Measurements from ENCODE around the gene UGDH.

- no peak for TF ChIP-seq ZNF274 (IDR thresholded peaks at IDR 0.05; ENCODE audit: low read depth, low read length)
- TF ChIP-seq SUZ12 (IDR thresholded peaks at IDR 0.05; ENCODE audit: extremely low read depth, insufficient read depth, insufficient read length), result no peak
These were observed 71.8 kb downstream of the UGDH start for GRCh38 chr4:39455486-39455885.
